OCI-M2 (cell line): ENCODE measurements around the gene CA10.

Source experiments
- DNase-seq: peaks from one replicate; lab custom pipeline; 2025; ENCODE audit not compliant: unreplicated experiment; lab: John Stamatoyannopoulos, UW

Gene CA10

GRCh38 chr17:51888816-51889215, 269.7 kb downstream of the CA10 start:
- no peak for DNase-seq

DNA sequence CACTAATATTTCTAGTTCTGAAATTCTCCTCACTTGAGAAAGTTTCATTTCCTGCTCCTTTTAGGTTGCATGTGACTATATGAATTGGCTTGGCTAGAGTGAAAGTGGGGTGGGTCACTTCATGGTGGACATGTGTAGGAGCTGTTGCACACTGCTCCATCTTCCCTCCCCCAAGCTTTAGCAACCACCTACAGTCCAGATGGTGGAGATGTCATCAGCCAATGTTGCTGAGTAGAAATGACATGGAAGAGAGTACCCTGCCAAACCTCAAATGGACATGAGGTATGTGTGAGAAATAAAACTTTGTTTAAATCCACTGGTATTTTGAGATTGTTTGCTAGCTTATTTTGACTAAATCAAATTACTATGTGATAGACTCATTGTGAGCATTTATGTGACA, 281.5 kb downstream of the CA10 start:
- DNase-seq: no peak

DNA sequence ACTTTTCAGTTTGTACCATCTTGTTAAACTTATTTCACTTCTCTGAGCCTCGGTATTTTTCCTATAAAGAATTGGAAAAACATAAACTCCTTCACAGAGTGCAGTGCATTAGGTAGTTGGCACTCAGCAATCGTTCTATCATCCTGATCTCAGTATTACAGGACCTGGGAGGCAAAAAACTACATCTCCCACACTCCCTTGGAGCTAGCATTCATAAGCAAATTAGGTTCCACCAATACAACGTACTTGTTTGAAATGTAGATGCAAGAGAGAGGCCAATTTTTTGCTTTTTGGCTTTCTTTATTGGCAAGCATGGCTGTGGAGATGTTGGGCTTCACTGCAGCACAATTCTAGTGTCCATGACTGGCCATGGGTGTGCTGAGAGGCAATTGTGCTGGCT, 285.2 kb downstream of the CA10 start:
- no peak for DNase-seq

DNA sequence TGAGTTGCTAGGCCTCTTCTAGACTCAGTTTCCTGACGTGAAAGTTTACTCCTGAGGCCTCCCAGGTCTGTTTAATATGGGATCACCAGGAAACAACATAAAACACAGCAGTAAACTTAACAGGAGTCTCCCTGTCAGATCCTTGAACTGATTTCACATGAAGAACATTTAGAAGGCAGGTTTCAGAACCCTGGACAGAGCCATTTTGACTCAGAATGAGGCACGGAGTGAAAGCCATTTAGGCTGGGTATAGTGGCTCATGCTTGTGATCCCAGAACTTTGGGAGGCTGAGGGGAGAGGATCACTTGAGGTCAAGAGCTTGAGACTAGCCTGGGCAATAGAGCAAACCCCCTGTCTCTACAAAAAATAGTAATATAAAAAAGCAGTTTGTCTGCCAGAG, 289.1 kb downstream of the CA10 start:
- DNase-seq: no peak

GRCh38 chr17:51860954-51861561, 297.5 kb downstream of the CA10 start:
- no peak for DNase-seq

DNA sequence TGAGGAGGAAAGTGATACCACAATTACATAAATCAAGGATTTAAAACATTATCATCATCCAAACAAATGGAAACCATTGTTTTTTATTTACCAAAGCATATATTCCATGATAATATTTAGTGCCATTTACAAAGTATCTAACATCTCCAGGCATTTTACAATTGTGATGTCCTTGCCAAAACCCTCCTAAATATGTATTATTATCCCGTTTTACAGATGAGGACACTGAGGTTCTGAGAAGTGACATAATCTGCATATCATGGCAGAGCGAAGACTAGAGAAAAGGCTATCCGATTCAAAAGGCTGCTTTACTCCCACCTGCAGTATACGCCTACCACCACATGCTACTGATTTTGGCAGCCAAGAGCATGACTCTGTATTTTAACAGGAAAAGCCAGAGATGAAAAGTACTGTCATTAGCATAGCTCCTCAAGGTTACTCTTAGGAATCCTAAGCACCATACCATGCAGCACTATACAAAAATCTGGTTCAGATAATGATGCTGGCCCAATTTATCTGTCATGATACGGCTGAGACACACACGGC, 301.4 kb downstream of the CA10 start:
- no peak for DNase-seq

DNA sequence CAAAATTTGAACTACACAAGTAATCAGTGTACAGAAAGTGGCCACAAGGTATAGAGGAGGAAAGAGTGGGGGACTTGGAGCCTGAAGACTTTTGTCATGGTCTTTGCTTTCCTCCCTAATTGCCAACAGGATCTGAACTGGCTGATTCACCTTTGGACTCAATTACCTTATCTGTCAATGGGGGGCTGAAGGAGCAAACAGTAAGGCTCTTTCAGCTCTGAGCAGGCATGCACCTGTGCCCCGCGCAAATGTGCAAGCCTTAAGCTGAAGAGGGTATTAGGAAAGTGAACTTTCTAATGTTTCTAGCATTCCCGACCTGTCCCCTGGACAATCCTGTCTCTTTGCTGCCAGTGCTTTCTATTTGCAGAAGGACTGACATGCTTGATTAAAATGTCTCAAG, 302.7 kb downstream of the CA10 start:
- no peak for DNase-seq

GRCh38 chr17:51853857-51854256, 304.7 kb downstream of the CA10 start:
- no peak for DNase-seq

DNA sequence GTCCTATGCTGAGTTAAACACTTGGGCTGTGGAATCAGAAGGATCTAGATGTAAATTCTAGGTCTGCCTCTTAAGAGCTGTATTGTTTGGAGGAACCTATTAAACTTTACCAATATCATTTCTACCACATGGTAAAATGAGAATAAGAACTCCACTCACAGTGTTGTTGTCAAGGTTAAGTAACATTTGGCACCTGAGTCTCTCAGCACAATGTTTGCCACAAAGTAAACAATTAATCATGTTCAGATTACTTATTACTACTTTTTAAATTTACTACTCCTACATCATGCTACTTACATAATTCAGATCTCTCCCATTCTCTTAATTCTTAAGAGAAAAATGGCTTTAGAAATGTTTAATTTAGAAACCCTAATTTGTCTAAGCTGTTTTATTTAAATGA, 305.9 kb downstream of the CA10 start:
- no peak for DNase-seq

- DNase-seq: no peak
Observed at GRCh38 chr17:51850201-51850600, 308.3 kb downstream of the CA10 start.

GRCh38 chr17:51848451-51848850, 310.1 kb downstream of the CA10 start:
- DNase-seq: no peak

DNA sequence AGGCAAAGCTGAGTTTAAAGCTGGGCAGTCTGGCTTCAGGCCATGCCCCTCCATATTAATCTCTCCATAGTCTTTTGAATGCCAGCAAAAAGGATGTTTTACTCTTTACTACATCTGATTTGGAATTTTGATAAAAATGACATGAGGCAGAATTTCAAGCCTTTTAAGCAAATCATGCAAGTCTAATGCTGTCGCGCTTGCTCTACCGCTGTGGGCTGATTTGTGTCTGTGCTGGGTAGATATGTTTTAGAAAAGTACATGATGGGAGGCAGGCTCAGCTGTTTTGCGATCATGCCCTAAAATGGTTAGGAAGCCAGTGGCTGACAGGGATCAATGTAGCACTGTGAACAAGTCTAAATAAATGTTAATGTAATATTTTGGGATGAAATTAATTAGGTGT, 311.9 kb downstream of the CA10 start:
- no peak for DNase-seq

DNA sequence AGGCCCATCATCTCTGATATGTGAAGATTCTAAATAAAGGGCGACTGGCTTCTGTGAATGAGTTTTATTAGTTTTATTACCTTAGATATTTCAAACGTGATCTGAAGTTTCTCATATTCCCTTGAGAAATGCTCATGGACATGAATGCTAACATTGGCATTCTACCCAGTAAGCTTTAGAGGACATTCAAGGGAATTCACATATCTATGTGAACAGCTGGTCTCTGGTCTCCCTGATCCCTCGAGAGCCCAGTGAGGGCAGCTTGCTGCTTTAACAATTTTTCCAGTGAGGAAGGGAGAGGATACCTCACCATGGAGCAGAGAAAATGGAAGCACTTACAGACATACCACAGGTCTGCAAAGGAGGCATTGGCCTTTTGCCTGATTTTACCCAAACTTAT, 312.7 kb downstream of the CA10 start:
- no peak for DNase-seq

DNA sequence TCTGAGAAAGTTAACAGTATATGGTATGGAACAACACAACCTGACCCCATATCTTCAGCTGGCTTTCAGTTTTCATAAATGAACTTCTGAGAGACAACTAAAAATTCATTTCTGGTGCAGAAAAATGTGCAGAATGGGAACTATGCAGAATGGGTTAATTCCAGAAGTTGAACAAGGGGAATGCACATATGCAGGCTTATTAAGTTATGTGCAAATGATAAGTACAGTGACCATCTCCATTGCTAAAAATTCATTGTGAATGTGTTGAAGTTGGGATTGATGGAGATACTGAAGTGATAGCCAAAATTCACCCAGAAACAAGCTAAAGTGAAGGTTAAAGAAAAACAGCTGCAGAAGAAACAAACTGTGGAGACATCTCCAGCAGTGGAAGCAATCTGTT, 315.8 kb downstream of the CA10 start:
- DNase-seq: no peak

GRCh38 chr17:51841669-51842068, 316.8 kb downstream of the CA10 start:
- no peak for DNase-seq

- DNase-seq: no peak
Observed at GRCh38 chr17:51840688-51841087, 317.8 kb downstream of the CA10 start.

- no peak for DNase-seq
Observed at GRCh38 chr17:51833620-51834019, 324.9 kb downstream of the CA10 start.

GRCh38 chr17:51833045-51833444, 325.5 kb downstream of the CA10 start:
- no peak for DNase-seq

DNA sequence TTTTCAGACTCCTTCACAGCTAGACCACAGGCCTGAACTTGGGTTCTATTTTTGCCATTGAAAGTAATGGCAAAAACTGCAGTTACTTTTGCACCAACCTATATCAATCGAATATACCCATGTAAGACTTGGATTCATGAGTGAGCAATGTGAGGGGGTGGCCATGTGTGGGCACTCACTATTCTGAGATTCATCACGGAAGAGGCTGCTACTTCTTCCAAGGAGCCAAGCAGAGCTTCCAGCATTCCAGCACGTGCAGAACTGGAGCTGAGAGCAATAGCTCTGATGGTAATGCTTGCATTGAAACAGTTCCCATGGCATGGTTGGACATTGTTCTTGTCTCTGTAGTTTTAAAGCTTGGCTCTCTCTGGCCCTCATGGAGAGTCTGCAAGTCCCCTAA, 327.6 kb downstream of the CA10 start:
- DNase-seq: no peak

- no peak for DNase-seq
Observed at GRCh38 chr17:51830451-51830850, 328.1 kb downstream of the CA10 start.

- DNase-seq: no peak
Observed at GRCh38 chr17:51828901-51829300, 329.6 kb downstream of the CA10 start.

- DNase-seq: no peak
Observed at GRCh38 chr17:51827140-51827539, 331.4 kb downstream of the CA10 start.

DNA sequence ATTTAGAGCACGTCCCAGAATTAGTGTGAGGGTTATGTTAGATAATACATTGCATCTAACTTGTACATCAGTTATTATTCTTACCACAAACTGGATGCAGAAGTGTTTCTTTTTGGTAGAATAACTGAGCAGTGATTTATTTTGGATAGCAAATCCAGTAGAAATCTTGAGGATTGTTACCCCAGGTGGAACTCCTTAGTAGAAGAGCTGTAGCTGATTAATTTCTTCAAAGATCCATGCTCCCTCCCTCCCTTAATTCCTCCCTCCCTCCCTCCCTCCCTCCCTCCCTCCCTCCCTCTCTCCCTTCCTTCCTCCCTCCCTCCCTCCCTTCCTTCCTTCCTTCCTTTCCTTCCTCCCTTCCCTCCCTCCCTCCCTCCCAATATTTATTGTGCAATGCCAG, 337.7 kb downstream of the CA10 start:
- no peak for DNase-seq
